ENCODE results near the gene HCFC1. TPM values are rescaled to one million over a fixed set of nuclear protein-coding genes. Genes with fewer than 3 reads are reported as not detected.

Gene HCFC1
- total RNA-seq, 1 donor from 2014 or later, result 59.7 TPM

DNA sequence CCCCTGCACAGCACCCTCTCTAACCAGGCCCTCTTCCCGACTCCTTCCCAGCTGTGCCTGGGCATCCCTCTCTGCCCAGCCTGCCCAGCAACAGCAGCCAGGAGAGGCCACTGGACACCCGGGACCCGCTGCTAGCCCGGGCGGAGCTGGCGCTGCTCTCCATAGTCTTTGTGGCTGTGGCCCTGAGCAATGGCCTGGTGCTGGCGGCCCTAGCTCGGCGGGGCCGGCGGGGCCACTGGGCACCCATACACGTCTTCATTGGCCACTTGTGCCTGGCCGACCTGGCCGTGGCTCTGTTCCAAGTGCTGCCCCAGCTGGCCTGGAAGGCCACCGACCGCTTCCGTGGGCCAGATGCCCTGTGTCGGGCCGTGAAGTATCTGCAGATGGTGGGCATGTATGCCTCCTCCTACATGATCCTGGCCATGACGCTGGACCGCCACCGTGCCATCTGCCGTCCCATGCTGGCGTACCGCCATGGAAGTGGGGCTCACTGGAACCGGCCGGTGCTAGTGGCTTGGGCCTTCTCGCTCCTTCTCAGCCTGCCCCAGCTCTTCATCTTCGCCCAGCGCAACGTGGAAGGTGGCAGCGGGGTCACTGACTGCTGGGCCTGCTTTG, 66.0 kb downstream of the HCFC1 start:
- no peak for DNase-seq (ENCODE audit: low read depth)

DNA sequence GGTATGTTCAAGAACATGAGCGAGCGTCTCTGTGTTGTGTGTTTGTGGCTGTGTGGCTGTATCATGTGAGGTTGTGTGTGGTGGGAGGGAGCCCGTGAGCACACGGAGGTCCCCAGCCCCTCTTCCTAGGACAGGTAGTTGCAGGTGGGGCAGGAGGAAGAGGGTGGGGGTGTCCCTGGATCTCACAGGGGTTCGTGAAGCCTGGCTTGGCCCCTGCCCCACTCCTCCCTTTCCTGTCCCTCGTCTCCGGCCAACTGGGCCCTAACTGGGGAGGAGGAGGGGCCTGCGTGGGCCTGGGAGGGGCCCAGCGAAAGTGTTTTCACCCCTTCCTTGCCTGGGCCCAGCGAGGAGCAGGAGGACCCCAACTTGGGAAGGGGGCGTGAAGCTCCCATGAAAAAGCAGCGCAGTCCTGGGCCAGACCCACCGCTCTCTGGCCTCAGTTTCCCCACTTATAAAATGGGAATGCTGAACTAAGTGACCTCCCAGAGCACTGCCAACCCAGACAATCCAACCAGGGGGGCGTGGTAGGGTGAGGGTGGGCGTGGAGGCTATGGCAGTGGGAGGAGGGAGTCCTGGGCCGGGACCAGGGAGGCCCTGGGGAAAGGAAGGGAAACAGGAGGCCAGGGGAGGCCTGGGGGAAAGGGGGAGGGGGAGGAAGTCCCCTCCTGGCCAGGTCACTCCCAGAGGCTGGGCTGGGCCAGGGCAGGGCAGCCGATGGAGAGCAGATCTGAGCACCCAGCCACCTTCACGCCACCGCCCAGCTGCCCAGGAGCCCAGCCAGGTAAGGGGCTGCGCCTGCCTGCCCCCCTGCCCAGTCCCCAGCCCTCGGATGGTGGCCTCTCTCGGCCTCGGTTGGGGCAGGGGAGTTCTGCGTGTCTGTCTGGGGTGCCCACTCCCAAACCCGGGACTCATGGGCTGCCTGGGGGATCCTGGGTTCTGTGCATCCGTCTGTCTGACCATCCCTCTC, 67.3 kb downstream of the HCFC1 start, which contains the start of gene AVPR2:
TSS of gene AVPR2 (plus strand) at position 683 of the 967 bp plus-strand sequence. CDS start 473 bp downstream, outside the sequence.
- no peak within 1 kb of the TSS for H3K4me3 ChIP-seq (ENCODE audit: low read depth, low read length)
- TF ChIP-seq, protein P1, sequence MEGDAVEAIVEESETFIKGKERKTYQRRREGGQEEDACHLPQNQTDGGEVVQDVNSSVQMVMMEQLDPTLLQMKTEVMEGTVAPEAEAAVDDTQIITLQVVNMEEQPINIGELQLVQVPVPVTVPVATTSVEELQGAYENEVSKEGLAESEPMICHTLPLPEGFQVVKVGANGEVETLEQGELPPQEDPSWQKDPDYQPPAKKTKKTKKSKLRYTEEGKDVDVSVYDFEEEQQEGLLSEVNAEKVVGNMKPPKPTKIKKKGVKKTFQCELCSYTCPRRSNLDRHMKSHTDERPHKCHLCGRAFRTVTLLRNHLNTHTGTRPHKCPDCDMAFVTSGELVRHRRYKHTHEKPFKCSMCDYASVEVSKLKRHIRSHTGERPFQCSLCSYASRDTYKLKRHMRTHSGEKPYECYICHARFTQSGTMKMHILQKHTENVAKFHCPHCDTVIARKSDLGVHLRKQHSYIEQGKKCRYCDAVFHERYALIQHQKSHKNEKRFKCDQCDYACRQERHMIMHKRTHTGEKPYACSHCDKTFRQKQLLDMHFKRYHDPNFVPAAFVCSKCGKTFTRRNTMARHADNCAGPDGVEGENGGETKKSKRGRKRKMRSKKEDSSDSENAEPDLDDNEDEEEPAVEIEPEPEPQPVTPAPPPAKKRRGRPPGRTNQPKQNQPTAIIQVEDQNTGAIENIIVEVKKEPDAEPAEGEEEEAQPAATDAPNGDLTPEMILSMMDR (conservative IDR thresholded peaks at IDR 0.05; ENCODE audit: low read depth, low read length), result no peak
- DNase-seq (ENCODE audit: low read depth), result no peak

More for the DNA sequence above, 66.0 kb downstream of the HCFC1 start:
- no peak overlapping the region for H3K4me3 ChIP-seq (ENCODE audit: low read depth, low read length)
- TF ChIP-seq, protein P1 (conservative IDR thresholded peaks at IDR 0.05; ENCODE audit: low read depth, low read length), result no peak

DNA sequence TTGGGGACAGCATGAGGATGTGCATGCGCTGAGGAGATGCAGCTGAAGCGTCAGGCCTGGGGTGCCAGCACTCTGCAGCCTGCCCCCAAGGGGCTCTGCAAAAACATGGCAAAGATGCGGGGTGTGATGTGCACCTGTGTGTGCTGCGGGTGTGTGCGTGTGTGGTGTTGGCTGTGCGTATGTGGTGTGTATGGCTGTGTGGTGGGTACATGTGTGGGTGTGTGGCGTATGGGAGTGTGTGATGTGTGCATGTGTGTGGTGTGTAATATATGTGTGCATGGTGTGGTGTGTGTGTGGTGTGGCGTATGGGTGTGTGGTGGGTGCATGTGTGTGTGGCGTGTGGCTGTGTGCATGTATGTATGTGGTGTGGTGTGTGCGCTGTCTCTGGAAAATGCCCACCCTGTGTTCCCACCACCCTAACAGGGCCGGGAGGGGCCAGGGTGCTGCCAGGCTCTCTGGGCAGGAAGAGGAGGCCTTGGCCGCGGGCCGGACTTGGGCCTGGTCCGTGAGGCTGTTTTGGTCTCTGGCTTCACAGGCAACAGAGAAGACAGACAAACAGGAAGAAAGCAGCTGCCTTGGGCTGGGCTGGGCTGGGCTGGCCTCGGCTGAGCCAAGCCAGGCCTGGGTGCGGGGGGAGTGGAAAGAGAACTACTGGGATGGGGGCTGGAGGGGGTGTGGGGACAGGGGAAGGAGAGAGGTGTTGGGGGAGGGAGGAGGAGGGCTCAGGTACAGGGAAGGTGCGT, 68.2 kb downstream of the HCFC1 start:
- no peak for DNase-seq (ENCODE audit: low read depth)
- TF ChIP-seq, protein P1 (conservative IDR thresholded peaks at IDR 0.05; ENCODE audit: low read depth, low read length), result no peak
- H3K4me3 ChIP-seq (ENCODE audit: low read depth, low read length), result no peak overlapping the region

DNA sequence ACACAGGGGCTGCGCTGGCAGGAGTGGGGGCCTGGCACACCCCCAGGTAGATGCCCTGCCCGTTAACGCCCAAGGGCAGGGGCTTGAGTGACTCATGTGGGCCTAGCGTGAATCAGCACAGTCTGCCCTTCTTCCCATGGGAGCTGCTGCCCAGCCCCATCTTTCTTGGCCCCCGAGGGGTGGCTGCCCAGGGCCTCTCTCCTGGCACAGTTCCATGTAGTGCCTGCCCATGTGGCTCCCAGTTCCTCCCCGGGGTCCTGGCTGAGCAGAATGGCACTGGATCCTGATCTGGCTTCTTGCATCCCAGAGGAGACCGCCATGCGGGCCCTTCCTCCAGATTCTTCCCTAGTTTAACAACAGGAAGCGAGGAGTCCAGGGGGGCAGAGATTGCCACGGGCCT, 69.2 kb downstream of the HCFC1 start:
- DNase-seq (ENCODE audit: low read depth), result no peak
- TF ChIP-seq, protein P1 (conservative IDR thresholded peaks at IDR 0.05; ENCODE audit: low read depth, low read length), result no peak

DNA sequence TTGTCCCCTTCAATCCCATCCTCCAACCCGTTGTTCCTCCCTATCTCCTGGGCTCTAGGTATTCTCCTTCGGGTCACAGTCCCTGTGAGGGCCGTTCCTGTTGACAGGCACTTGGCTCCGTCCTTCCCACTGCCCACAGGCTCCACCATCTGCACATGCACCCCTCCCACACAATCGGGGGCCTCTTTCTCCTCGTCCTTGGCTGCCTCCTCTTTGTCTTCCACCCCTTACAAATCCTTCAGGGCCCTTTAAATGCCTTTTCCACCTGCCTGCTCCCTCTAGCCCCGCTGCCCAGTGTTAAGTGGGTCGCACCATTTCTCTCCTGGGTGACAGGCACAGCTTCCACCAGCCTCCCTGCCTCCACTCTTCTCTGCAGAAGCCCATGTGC, 69.9 kb downstream of the HCFC1 start:
- DNase-seq (ENCODE audit: low read depth), result no peak
- no peak overlapping the region for H3K4me3 ChIP-seq (ENCODE audit: low read depth, low read length)
- TF ChIP-seq, protein P1 (conservative IDR thresholded peaks at IDR 0.05; ENCODE audit: low read depth, low read length), result no peak

More for the DNA sequence above, 69.2 kb downstream of the HCFC1 start:
- no peak overlapping the region for H3K4me3 ChIP-seq (ENCODE audit: low read depth, low read length)

DNA sequence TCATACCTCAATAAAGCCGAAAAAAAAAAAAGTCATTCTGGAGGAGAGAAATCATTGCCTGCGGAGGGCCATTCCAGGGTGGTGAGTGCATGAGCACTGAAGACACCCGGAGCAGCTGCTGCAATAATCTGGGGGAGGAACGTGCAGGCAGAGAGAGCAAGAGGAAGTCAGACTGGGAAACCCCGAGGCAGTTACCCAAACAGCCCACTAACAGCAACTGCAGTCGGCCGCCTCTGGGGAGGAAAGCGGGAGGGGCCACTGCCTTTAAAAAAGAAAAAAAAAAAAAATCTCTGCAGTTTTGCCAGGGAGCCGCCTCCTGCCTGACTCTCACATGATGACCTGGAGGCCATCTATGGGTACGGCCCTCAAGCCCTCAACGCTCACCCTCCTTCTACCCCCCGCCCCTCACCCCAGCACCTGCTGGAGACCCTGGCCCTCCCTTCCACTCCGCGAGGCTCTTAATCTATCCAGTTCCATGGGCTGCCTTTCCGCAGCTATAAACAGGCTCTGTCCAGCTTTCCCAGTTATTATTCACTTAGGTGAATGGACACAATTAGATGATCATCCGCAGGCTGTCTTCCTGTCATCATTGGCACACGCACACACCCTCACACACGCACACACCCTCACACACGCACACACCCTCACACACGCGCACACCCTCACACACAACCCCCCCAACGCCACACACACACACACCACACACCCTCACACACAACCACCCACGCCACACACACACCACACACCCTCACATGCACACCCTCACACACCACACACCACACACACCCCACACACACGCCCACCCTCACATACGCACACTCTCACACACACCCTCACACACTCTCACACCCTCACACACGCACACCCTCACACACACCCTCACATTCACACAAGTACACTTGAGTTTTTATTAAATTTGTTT, 70.5 kb downstream of the HCFC1 start:
- peak; percentile 16 for DNase-seq (ENCODE audit: low read depth)
- TF ChIP-seq, protein P1 (conservative IDR thresholded peaks at IDR 0.05; ENCODE audit: low read depth, low read length), result no peak
- H3K4me3 ChIP-seq (ENCODE audit: low read depth, low read length), result no peak overlapping the region
